NK-92 (cell line): ENCODE data around the gene ADIPOR2.
A peak's percentile ranks its signal among the peaks of the same experiment; 100 is the strongest.

Experiments used
- DNase-seq: peaks from one replicate; lab custom pipeline; 2025; ENCODE audit not compliant: unreplicated experiment; lab: John Stamatoyannopoulos, UW

ADIPOR2 gene, protein sequence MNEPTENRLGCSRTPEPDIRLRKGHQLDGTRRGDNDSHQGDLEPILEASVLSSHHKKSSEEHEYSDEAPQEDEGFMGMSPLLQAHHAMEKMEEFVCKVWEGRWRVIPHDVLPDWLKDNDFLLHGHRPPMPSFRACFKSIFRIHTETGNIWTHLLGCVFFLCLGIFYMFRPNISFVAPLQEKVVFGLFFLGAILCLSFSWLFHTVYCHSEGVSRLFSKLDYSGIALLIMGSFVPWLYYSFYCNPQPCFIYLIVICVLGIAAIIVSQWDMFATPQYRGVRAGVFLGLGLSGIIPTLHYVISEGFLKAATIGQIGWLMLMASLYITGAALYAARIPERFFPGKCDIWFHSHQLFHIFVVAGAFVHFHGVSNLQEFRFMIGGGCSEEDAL

DNA sequence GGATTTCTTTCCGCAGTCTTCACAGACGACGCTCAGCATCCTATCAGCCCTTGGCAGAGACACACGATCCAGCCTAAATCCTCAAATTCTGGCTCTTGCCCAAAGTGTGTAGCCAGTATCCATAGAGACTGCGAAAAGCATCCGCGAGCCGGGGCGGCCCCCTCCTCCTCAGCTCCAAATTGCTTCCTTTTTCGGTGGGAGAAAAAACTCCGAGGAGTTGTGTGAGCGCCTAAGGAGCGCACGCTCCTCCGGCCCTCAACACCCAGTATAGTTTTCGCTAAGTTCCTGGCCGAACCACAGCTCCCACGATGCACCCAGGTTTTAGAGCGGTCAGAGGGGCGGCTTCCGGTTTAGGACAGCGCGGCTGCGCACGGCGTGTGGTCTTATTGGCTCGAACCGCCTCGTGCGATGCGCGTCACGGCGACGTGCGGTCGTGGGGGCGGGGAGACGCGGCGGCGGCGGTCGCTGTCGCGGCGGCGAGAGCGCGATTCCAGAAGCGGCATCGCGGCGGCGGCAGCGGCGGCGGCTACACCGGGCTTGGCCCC, at the start of gene ADIPOR2:
ADIPOR2 (plus strand) TSS at position 493 of the 545 bp plus-strand sequence. CDS start 63,274 bp downstream, outside the sequence.
- peak; percentile 68 for DNase-seq

DNA sequence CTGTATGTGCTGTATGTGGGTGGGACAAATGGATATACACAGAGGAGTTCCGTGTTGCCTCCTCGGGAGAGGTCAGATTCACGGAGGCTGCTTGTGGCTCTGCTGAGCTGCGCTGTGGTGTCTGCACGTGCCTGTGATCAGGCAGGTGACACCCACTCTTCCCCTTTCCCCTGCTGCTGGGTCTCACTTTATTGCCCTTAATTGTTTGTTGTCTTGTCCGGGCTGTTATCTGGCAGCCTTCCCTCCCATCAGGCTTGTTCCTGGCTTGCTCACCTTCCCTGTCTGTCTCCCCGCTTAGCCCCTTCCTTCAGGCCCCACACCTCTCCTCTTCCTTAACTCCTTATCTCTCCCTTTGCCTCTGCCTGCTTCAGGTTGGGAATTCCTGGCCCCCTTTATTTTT, 48.4 kb upstream of the ADIPOR2 start:
- no peak for DNase-seq

DNA sequence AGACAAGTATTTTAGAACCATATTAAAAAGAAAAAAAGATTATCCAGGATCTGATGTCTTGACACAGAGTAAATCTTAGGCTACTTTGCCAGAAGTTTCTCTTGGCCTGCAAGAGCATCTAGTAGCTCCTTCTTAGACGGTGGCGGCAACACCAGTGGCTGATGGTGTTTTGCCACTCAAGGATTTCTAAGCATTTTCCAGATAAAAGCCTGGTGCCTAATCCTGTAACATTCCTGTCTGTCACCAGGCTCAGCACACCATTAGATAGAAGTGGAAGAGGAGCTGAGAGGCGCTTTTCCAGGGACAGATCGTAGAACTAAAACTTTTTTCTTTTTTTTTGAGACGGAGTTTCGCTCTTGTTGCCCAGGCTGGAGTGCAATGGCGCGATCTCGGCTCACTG, 47.8 kb upstream of the ADIPOR2 start:
- no peak for DNase-seq

DNA sequence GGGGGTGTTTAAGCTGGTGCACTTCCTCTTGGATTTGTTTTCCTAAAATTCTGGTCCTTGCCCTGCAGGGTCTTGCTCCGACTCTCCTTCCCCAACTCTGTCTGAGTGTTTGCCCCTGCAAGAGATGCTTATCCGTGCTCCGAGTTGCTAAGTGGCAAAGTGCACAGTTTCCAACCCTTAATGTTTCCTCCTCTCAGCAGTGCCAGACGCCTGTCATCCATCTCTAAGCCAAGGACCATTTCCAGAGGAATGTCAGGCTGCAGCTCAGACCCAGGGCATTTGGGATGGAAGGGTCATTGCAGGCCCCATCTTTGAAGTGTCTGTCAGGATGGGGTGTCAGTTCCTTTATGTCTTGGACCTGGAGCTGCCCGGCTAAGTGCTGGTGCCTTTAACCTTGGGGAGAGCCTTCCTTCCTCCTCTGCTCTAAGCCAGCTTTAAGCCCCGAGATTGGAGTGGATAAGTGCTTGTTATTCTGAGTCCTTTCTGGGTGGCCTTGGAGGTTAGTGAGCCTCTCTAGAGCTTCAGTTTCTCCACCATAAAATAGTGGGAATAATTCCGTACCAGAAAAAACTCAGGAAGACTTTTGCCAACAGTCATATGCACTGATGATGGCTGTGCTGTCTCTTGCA, 46.9 kb upstream of the ADIPOR2 start:
- no peak for DNase-seq

DNA sequence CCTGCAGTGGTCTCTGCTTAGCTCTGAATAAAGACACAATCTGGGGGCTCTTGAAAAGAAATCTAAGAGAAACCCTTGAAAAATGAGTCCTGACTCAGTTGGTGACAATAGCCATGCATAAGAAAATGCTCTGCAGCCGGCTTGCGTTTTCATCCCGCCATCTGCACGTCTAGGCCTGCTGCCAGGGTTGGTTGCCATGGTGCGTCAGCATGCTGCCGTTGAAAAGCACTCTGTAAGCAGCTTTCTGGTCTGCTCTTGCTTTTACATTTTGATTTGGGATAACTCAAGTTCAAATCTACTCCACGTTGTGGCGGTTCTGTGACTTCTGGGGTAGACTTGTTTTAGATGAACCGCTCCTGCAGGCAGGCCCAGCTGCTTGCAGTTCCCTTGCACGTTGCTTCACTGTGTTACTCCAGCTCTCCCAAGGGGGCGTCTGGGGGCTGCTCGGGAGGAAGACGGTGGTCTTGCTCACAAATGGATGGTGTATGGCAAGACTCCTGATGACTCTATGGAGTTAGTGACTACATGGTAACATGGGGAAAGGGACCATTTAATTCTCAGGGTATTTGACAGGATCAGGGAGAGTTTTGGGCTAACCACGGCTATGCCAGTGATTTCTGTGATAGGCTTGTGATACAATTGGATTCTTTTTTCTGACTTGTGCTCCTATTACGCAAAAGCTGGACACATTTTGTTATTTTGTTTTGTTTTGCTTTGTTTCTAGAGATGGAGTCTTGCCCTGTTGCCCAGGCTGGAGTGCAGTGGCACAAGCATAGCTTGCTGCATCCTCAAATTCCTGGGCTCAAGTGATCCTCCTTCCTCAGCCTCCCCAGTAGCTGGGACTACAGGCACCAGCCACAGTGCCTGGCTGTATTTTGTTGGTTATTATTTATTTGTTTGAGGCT, 46.1 kb upstream of the ADIPOR2 start:
- DNase-seq: no peak

DNA sequence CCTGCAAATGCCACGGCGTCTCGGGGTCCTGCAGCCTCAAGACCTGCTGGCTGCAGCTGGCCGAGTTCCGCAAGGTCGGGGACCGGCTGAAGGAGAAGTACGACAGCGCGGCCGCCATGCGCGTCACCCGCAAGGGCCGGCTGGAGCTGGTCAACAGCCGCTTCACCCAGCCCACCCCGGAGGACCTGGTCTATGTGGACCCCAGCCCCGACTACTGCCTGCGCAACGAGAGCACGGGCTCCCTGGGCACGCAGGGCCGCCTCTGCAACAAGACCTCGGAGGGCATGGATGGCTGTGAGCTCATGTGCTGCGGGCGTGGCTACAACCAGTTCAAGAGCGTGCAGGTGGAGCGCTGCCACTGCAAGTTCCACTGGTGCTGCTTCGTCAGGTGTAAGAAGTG, 45.1 kb upstream of the ADIPOR2 start:
- DNase-seq: no peak

DNA sequence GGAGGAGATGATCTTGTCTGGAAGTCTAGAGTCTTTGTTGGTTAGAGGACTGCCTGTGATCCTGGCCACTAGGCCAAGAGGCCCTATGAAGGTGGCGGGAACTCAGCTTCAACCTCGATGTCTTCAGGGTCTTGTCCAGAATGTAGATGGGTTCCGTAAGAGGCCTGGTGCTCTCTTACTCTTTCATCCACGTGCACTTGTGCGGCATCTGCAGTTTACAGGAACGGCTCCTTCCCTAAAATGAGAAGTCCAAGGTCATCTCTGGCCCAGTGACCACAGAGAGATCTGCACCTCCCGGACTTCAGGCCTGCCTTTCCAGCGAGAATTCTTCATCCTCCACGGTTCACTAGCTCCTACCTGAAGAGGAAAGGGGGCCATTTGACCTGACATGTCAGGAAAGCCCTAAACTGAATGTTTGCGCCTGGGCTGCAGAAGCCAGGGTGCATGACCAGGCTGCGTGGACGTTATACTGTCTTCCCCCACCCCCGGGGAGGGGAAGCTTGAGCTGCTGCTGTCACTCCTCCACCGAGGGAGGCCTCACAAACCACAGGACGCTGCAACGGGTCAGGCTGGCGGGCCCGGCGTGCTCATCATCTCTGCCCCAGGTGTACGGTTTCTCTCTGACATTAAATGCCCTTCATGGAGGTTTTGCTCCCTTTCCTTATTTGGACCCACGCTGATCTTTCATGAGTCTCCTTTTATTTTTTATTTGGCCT, 44.1 kb upstream of the ADIPOR2 start:
- DNase-seq: no peak

DNA sequence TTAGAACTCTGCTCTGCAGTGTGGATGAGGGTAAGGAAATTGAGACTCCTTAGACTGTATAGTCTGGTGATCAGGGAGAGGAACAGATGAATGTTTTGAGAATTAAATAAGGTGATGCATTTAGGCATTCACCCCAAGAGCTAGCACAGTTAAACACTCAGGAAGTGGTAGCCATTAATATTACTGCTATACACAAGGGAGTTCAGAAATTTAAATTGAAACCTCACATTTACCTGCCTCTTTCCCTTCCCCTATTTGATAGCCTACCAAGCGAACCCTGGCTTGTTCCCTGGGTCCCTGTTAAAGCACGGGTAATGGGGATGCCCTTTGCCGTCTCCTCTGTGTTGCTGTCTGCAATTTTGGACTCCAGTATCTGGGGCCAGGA, 43.6 kb upstream of the ADIPOR2 start:
- DNase-seq: no peak

DNA sequence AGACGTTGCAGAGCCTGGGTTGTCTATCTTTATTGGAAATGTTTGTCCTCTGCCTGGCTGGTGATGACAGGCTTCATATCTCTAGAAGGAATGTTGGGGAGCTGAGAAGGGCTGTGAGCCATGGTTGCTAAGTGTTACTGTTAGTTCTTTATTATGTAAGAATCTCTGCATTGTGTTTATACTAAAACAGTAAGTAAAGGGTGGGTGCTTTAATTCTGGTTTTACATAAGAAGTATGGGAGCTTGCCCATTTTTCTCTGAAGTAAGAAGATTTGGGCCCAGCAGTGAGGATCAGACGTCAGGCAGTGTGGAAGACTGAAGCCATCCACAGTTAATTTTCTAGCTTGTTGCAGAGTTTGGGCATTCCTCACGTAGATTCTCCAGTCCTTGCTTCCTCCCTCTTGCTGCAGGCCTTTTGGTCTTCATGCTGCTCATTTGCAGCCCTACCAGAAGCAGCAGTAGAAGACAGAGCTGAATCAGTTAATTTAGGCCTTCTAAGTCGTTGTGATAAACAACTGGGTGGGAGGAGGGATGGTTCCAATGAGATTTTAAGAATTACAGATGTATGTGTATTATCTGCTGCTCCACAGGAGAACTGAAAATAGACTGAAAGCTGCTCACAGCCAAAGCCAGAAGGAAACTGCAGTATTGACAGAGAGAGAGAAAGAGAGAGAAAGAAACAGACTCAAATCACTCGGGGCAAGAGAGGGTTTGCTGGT, 40.5 kb upstream of the ADIPOR2 start:
- DNase-seq: no peak

DNA sequence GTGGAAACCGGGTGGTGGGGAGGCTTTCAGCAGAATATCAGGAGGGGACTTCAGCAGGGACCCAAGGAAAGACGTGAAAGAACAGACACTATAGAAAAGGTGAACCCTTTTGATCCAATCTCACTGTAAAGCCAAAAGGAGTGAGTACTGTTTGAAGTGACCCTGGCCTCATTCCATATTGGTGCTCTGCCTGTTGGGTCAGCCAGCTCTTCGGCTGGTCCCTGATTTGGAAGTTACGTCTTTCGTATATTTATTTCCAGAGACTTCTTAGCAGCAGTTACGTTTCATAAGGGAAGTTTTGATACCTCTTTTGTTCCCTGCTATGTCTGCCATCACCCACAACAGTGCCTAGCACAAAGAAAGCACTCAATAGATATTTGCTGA, 39.9 kb upstream of the ADIPOR2 start:
- DNase-seq: no peak

DNA sequence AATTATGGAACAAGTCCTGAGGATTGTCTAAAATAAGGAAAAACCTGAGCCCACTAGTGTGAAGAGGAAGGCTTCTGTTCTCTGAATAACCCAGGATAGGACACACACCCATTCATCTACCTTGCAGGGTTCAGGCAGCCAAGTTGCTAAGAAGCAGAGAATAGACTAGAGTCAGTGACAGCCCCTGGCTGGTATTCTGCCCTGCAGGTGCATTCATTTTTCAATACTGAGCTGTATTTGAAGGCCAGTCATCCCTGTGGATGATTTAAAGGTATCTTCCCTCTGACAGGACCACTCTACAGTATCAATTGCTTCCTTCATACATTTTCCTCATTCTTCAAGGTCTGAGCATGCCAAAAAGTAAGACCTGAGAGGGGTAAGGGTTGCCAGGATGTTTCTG, 38.9 kb upstream of the ADIPOR2 start:
- no peak for DNase-seq

DNA sequence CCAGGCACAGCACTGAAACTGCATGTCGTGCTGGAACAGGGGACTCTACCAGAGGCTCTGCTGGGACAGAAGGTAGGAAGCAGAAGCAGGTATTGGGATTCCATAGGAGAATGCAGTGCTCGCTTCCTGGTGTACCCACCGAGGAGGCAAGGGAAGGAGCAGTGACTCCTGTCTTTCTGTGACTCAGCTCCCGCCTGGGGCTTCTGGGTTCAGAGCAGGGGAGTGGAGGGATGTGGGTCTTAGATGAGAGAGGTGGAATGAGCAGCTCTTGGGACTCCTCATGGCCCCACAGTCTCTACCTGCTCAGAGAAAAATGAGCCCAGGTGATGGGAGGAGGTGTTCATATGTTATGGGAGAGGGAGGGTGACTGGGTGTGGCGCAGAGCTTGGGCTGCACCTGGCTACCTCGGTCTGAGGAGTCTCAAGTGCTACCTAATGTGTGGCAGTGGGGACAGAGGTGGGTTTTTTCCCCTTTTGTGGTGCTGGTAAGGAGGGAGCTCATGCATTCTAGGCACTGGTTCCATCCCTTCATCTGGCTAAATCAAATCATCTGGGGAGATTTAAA, 35.6 kb upstream of the ADIPOR2 start:
- DNase-seq: no peak

DNA sequence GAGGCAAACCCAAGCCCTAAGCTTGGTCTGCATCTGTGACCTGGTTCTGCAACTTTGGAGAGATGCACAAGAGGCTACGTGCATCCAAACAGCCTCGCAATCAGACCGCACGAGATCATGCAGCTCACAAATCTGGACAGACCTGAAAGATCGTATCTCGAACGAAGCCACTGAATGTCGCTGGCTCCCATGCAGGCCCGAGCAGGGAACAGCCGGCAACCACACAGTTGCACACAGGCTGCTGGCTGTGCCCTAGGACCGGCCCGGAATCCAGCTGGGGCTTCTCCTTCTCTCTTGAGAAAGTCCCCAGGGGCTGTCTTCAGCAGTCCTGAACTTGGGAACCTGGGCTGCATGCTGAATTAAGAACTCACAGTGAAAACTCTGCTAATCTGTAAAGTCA, 34.0 kb upstream of the ADIPOR2 start:
- DNase-seq: no peak

DNA sequence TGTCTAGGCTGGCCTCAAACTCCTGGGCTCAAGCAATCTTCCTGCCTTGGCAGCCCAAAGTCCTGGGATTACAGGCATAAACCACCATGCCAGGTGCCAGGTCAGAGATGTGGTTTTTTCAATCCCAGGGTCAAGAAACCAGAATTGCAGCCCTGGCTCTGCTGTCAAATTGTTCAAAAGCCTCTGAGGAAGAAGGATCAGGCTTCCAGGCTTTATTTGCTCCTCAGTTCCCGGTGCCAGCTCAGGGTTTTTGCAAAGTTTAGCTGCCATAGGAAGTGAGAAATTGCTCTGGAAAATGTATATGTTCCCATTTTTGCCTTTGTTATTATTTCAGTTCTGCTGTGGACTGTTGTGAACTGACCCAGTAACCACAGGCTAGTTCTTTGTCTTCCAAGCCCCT, 33.2 kb upstream of the ADIPOR2 start:
- DNase-seq: no peak

DNA sequence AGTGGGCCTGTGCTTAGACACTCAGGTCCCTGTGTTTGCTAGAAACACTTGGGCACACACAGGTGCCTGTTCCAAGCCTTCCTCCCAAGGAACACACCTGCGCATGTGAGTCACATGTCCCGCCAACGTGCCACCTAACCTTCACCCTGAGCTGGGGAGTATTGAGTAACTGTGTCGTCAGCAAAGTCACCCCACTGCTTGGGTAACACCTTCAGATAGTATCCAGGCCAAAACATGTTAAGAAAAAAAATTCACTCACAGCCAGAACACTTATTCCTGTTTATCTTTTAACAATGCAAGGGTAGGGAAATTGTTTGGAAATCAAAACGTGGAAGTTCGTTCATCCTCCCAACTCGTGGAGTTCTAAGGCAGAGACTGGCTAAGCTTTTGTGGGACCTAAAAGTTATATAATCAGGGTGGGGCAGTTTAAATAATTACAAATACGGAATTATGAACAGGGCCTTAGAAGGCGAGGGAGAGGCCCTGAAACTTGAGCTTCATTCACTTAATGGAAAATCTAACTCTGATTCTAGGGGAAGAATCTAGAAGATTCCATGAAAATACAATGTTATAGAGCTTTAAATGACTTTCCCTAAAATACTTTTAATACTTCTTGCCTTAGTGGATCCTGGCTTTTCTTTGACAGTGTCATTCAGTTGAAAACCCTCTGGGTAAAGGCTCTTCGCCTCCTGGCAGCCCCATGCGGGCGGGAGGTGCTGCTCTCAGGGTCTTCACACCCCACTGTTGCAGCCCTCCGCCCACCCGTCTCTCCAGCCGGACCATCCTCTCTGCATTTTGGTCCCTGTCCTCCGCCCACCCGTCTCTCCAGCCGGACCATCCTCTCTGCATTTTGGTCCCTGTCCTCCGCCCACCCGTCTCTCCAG, 30.3 kb upstream of the ADIPOR2 start:
- DNase-seq: no peak

DNA sequence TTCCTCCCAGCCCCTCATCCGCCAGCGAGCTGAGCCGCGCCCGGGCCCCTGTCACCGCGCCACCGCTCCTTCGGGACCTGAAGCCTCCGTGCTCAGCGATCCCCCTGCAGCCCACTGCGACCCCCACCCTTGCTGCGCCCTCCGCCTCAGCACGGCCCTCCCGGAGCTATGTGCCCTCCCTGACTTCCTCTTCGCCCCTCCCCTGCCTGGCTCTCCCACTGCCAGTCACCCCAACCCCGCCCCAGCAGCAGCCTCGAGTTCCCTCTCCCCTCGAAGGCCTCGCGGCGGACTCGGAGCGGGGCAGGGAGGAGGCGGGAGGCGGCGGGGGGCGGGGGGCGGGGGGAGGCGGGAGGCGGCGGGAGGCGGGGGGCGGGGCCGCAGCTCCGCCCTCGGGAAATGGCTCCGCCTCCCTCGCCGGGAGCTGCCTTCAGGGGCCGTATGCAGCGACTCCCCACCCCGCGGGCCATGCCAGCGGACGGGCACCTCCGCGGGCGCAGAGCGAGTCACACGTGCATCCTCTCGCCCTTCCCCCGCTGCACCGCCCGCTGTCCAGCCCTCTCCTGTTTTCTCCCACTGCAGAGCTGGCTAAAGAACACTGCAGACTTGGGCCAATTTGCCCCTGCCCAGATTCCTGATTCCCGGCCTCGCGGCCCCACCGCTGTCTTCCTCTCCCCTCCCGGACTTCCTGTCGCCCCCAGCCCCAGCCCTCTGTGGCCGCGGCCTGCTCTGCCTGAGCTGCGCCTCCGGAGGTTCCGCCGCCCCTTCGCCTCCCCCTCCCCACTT, 29.1 kb upstream of the ADIPOR2 start:
- no peak for DNase-seq

DNA sequence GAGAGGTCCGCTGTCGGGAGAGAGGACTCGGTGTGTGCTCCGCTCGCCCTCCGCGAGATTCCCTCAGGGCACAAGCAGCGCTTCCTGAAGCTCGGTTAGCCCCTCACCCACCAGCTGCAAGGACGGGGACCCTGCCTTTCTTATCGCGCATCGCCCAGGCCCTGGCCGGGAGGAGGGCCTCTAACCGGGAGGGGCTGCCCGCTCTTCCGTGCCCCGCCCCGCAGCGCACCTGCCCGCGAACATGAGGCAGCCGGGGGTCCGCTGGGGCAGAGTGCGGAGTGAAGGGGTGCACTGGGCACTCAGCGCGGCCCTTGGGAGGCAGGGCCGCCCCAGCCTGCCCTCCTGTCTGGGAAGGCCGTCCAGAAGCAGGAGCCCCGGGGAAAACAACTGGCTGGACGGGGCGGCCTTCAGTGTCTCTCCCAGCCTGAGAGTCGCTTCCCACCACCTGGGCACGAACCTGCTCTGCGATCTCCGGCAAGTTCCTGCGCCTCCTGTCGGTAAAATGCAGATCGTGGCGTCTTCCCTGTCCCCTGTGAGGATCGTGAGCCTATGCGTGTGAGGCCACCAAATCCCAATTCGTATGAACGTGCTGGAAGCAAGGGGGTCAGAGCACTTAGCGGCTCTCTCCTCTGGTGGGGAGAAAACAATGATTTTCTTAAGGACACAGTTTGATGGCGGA, 28.0 kb upstream of the ADIPOR2 start:
- DNase-seq: no peak
